ENCODE measurements around the gene CCR5.

GRCh38 chr3:46419816-46420215 is 49.1 kb downstream of the CCR5 start:
- TF ChIP-seq CTCF (conservative IDR thresholded peaks at IDR 0.05 in 1 of 2, IDR thresholded peaks at IDR 0.05 in 1 of 2; ENCODE audit: extremely low read depth in 1 of 2, insufficient read depth in 1 of 2, low read depth in 1 of 2, low read length in 2 of 2) (no peak), EZH2 (IDR thresholded peaks at IDR 0.05; ENCODE audit: borderline replicate concordance, low read length) (no peak)

Measured in mammary epithelial cell (primary cell).